Endothelial cell of umbilical vein (primary cell): ENCODE data around the gene SFT2D1. TPM values are rescaled to one million over a fixed set of nuclear protein-coding genes. Genes with fewer than 3 reads are reported as not detected.

Source experiments
- BruUV-seq: library from RNA; stranded (reverse); fragments of 400-500 nt; replicated peaks from 2 replicates; lab custom pipeline; 2021; lab: Mats Ljungman, UMichigan
- CTCF ChIA-PET: fragments of 300-600, 350-600 bp; sonication (Branson Sonifier 250); formaldehyde crosslinking; loops from one replicate; lab custom pipeline; 2021; ENCODE audit warnings: antibody characterized with exemption, inconsistent platforms; lab: Charles Lee
- POLR2A ChIA-PET: fragments of 300-600, 350-600 bp; sonication (Branson Sonifier 250); formaldehyde crosslinking; loops from one replicate; lab custom pipeline; 2021; ENCODE audit warnings: antibody characterized with exemption, inconsistent platforms; lab: Charles Lee
- DNase-seq: peaks from one replicate; pipeline ENCODE4 v3.0.0-alpha.2; 2011; ENCODE audit warnings: low read depth, low spot score
- FAIRE-seq: peaks from 2 replicates; lab custom pipeline; 2011; peaks lifted over from hg19 to GRCh38; lab: Jason Lieb, UNC
- H2AFZ ChIP-seq: 2 replicates; pipeline ENCODE4 v1.6.0; 2012; ENCODE audit warnings: low read depth, low read length, control low read depth, inconsistent platforms
- H3K27ac ChIP-seq: 2 replicates; pipeline ENCODE4 v1.5.1; 2011; ENCODE audit warnings: low read depth, mild to moderate bottlenecking, control low read depth, low read length, moderate library complexity; ENCODE audit not compliant: insufficient read depth
- H3K27me3 ChIP-seq, 2 experiments: 2 replicates each; pipeline versions ENCODE4 v1.6.0 to v1.6.1; 2011; ENCODE audit warnings: low read length in 2 of 2, mixed read lengths in 1 of 2; ENCODE audit not compliant: control insufficient read depth in 2 of 2, insufficient read depth in 2 of 2
- H3K36me3 ChIP-seq, 2 experiments: 2 replicates in 1 of 2; 3 replicates in 1 of 2; pipeline ENCODE4 v1.5.1; 2011; ENCODE audit warnings: low read length in 2 of 2, mild to moderate bottlenecking in 1 of 2, moderate library complexity in 1 of 2; ENCODE audit not compliant: control insufficient read depth in 2 of 2, insufficient read depth in 2 of 2; ENCODE audit errors: extremely low read depth in 1 of 2
- H3K4me1 ChIP-seq: 3 replicates; pipeline ENCODE4 v1.5.1; 2011; ENCODE audit warnings: mild to moderate bottlenecking, low read length; ENCODE audit not compliant: control insufficient read depth, insufficient read depth; ENCODE audit errors: extremely low read depth
- H3K4me2 ChIP-seq: 2 replicates; pipeline ENCODE4 v1.6.1; 2011; ENCODE audit warnings: low read length, control low read depth, mixed read lengths; ENCODE audit not compliant: insufficient read depth
- H3K4me3 ChIP-seq, 3 experiments: fragments of 200-600 bp in 1 of 3; sonication (generic), shearing (Covaris generic) in 1 of 3; replicated peaks in 1 of 3; 2 replicates each; pipeline ENCODE4 v1.5.1; 2011 to 2016; ENCODE audit warnings: control low read depth in 3 of 3, low read length in 3 of 3, mild to moderate bottlenecking in 2 of 3, inconsistent platforms in 1 of 3, low read depth in 1 of 3, moderate library complexity in 1 of 3; ENCODE audit not compliant: insufficient read depth in 1 of 3
- H3K79me2 ChIP-seq: 2 replicates; pipeline ENCODE4 v1.6.0; 2012; ENCODE audit warnings: low read length, inconsistent platforms; ENCODE audit not compliant: control insufficient read depth, insufficient read depth
- H3K9ac ChIP-seq: replicated peaks from 2 replicates; pipeline ENCODE3; 2011; ENCODE audit warnings: low read length, control low read depth; ENCODE audit not compliant: insufficient read depth; ENCODE audit errors: extremely low read depth
- H3K9me1 ChIP-seq: replicated peaks from 3 replicates; pipeline ENCODE4 v1.6.0; 2011; ENCODE audit warnings: mild to moderate bottlenecking, low read length; ENCODE audit not compliant: control insufficient read depth, insufficient read depth; ENCODE audit errors: extremely low read depth
- H3K9me3 ChIP-seq: replicated peaks from 2 replicates; pipeline ENCODE4 v1.5.1; 2012; ENCODE audit warnings: low read length, inconsistent platforms; ENCODE audit not compliant: control insufficient read depth, insufficient read depth
- H4K20me1 ChIP-seq: replicated peaks from 2 replicates; pipeline ENCODE3; 2011; ENCODE audit warnings: mild to moderate bottlenecking, low read length; ENCODE audit not compliant: control insufficient read depth, insufficient read depth; ENCODE audit errors: extremely low read depth
- GATA2 ChIP-seq: IDR thresholded peaks from 2 replicates; pipeline ENCODE4 v1.7.0; 2011; ENCODE audit warnings: low read depth, mild to moderate bottlenecking, moderate library complexity, mixed read lengths, low read length; ENCODE audit not compliant: insufficient read length, insufficient read depth
- JUN ChIP-seq: IDR thresholded peaks from 2 replicates; pipeline ENCODE4 v1.6.1; 2011; ENCODE audit warnings: borderline replicate concordance, low read depth; ENCODE audit not compliant: insufficient read length, insufficient read depth
- MYC ChIP-seq: IDR thresholded peaks from one replicate; pipeline ENCODE4 v1.6.1; 2011; ENCODE audit warnings: mild to moderate bottlenecking, low read depth, low read length
- POLR2A ChIP-seq: IDR thresholded peaks from 2 replicates; pipeline ENCODE4 v1.6.1; 2012; ENCODE audit warnings: low read depth, mild to moderate bottlenecking, control low read depth, low read length
- dilution Hi-C: fragments of 300-500 bp; cut with MboI; formaldehyde crosslinking; loops from one replicate; pipeline ENCODE4 v1.15.0; 2019; ENCODE audit warnings: low sequenced_read_pairs; ENCODE audit not compliant: extremely low pct_ligation_motif_present
- intact Hi-C: fragments of 100-400 bp; cut with micrococcal nuclease; formaldehyde crosslinking; loops from one replicate; pipeline ENCODE4 v1.10.0; 2022
- polyA plus RNA-seq, 4 experiments: library from polyadenylated mRNA; depleted of rRNA in 3 of 4; stranded (reverse) in 3 of 4; unstranded in 1 of 4; fragments of >200 nt; gene quantifications; 2 replicates each; pipeline versions ENCODE4 v1.2.1 to v1.2.3, GENCODE V29; 2011 to 2012; ENCODE audit warnings: missing spikeins in 1 of 4
- total RNA-seq: library from RNA; stranded (reverse); gene quantifications from 2 replicates; pipeline ENCODE4 v1.2.3, GENCODE V29; 2021
- TF ChIP-seq, protein P1 (sequence below): IDR thresholded peaks from 2 replicates; pipeline ENCODE4 v1.6.1; 2011; ENCODE audit not compliant: insufficient read depth, insufficient read length
- TF ChIP-seq, protein P2 (sequence below), 2 donors: IDR thresholded peaks; 1 replicate in 1 of 2; 2 replicates in 1 of 2; pipeline ENCODE4 v1.5.1; 2011; ENCODE audit warnings: low read length in 2 of 2, mild to moderate bottlenecking in 2 of 2, moderate library complexity in 2 of 2, control low read depth in 1 of 2, inconsistent platforms in 1 of 2, low read depth in 1 of 2; ENCODE audit not compliant: insufficient read depth in 1 of 2; ENCODE audit errors: extremely low read depth in 1 of 2

The SFT2D1 gene
- total and polyA plus RNA-seq, 2 donors (not counting 3 experiments of a cell fraction or from before 2014, with no cell fraction given): 22.9 to 30.6 TPM

DNA sequence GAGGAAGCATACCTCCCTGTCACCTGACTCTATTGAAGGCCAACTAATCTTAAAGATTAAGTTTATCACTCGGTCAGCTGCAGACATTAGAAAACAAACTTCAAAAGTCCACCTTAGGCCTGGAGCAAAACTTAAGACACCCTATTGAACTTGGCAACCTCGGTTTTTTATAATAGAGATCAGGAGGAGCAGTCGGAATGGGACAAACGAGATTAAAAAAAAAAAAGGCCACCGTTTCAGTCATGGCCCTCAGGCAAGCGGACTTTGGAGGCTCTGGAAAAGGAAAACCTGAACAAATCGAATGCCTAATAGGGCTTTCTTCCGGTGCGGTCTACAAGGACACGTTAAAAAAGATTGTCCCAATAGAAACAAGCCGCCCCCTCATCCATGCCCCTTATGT lies 26.9 kb downstream of the SFT2D1 start:
- ChIA-PET CTCF (interaction anchor here (10.3 kb wide), 1 partner anchor 85 kb away, joined by 158 read pairs; no protein-coding TSS in a partner anchor), POLR2A (no interaction called here)
- H3K36me3 ChIP-seq: no peaks in the 10 kb centered on the region
- no peaks in the 10 kb centered on the region for H3K9me3 ChIP-seq
- no peaks in the 10 kb centered on the region for H3K4me1 ChIP-seq
- no peak overlapping the region for H3K4me2 ChIP-seq
- BruUV-seq: no TSS peak
- H3K79me2 ChIP-seq: no peaks in the 10 kb centered on the region
- H3K9me1 ChIP-seq: no peaks in the 10 kb centered on the region
- no peak overlapping the region for H2AFZ ChIP-seq
- intact Hi-C loops: no loop called here
- no peak overlapping the region for H3K4me3 ChIP-seq
- TF ChIP-seq MYC: no peak
- TF ChIP-seq, protein P1, sequence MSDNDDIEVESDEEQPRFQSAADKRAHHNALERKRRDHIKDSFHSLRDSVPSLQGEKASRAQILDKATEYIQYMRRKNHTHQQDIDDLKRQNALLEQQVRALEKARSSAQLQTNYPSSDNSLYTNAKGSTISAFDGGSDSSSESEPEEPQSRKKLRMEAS: no peak
- TF ChIP-seq JUN: no peak
- no peak for TF ChIP-seq GATA2
- TF ChIP-seq POLR2A: no peak
- TF ChIP-seq, protein P2, sequence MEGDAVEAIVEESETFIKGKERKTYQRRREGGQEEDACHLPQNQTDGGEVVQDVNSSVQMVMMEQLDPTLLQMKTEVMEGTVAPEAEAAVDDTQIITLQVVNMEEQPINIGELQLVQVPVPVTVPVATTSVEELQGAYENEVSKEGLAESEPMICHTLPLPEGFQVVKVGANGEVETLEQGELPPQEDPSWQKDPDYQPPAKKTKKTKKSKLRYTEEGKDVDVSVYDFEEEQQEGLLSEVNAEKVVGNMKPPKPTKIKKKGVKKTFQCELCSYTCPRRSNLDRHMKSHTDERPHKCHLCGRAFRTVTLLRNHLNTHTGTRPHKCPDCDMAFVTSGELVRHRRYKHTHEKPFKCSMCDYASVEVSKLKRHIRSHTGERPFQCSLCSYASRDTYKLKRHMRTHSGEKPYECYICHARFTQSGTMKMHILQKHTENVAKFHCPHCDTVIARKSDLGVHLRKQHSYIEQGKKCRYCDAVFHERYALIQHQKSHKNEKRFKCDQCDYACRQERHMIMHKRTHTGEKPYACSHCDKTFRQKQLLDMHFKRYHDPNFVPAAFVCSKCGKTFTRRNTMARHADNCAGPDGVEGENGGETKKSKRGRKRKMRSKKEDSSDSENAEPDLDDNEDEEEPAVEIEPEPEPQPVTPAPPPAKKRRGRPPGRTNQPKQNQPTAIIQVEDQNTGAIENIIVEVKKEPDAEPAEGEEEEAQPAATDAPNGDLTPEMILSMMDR (IDR thresholded peaks at IDR 0.05; ENCODE audit: extremely low read depth in 1 of 2, insufficient read depth in 1 of 2, low read depth in 1 of 2, low read length in 2 of 2): no peak
- H3K27ac ChIP-seq: no peak overlapping the region
- DNase-seq: no peak
- dilution Hi-C loops: no loop called here
- FAIRE-seq: no peak
- no peaks in the 10 kb centered on the region for H4K20me1 ChIP-seq
- H3K9ac ChIP-seq: no peak overlapping the region
- peaks cover 3 to 4% of the 10 kb centered on the region in 2 experiments for H3K27me3 ChIP-seq
